MCF 10A (cell line): ENCODE data around the gene GXYLT2. TPM values are rescaled to one million over a fixed set of nuclear protein-coding genes. Genes with fewer than 3 reads are reported as not detected.

Source experiments
- BruUV-seq: library from RNA; stranded (reverse); fragments of 400-500 nt; replicated peaks from 2 replicates; lab custom pipeline; 2021; lab: Mats Ljungman, UMichigan
- CTCF ChIA-PET: fragments of 300-600 bp; sonication (Branson Sonifier 250); formaldehyde crosslinking; extraction: SDS; loops from one replicate; lab custom pipeline; 2021; ENCODE audit warnings: antibody characterized with exemption, inconsistent platforms; lab: Yijun Ruan, JAX
- POLR2A ChIA-PET: fragments of 300-600, 350-650 bp; sonication (Branson Sonifier 250); formaldehyde crosslinking; extraction: SDS; loops from one replicate; lab custom pipeline; 2020; ENCODE audit warnings: antibody characterized with exemption, inconsistent platforms; lab: Yijun Ruan, JAX
- DNase-seq: peaks from one replicate; pipeline ENCODE4 v3.0.0-alpha.2; 2018; ENCODE audit not compliant: unreplicated experiment
- H3K27ac Mint-ChIP-seq: one replicate; pipeline ENCODE4 v1.8.0; 2022; ENCODE audit warnings: mild to moderate bottlenecking, low read depth, mixed read lengths; ENCODE audit not compliant: unreplicated experiment
- H3K27me3 Mint-ChIP-seq: one replicate; pipeline ENCODE4 v1.8.0; 2022; ENCODE audit warnings: mixed read lengths; ENCODE audit not compliant: insufficient read depth, unreplicated experiment
- H3K36me3 Mint-ChIP-seq: one replicate; pipeline ENCODE4 v1.8.0; 2022; ENCODE audit warnings: mild to moderate bottlenecking, moderate library complexity, mixed read lengths; ENCODE audit not compliant: insufficient read depth, unreplicated experiment
- H3K4me1 Mint-ChIP-seq: one replicate; pipeline ENCODE4 v1.8.0; 2022; ENCODE audit warnings: mixed read lengths; ENCODE audit not compliant: insufficient read depth, unreplicated experiment
- H3K4me3 Mint-ChIP-seq: one replicate; pipeline ENCODE4 v1.8.0; 2022; ENCODE audit warnings: mild to moderate bottlenecking, moderate library complexity, mixed read lengths; ENCODE audit not compliant: unreplicated experiment
- H3K9me3 Mint-ChIP-seq: one replicate; pipeline ENCODE4 v1.8.0; 2022; ENCODE audit warnings: mixed read lengths; ENCODE audit not compliant: unreplicated experiment
- intact Hi-C: fragments of 100-400 bp; cut with micrococcal nuclease; formaldehyde crosslinking; loops from 2 replicates; pipeline ENCODE4 v1.14.1; 2022
- total RNA-seq: library from RNA; stranded (reverse); gene quantifications from 2 replicates; pipeline ENCODE4 v1.2.3, GENCODE V29; 2022
- TF ChIP-seq, protein P1 (sequence below): fragments of 200-600 bp; IDR thresholded peaks from one replicate; pipeline ENCODE4 v1.8.0; 2022; ENCODE audit warnings: antibody characterized with exemption, mild to moderate bottlenecking; ENCODE audit not compliant: unreplicated experiment

GXYLT2 gene
- total RNA-seq, 1 experiment from 2014 or later: 3.9 TPM

GRCh38 chr3:72968266-72968664 is 80.4 kb downstream of the GXYLT2 start:
- H3K4me1 Mint-ChIP-seq: peaks cover 4% of the 10 kb centered on the region
- TF ChIP-seq, protein P1, sequence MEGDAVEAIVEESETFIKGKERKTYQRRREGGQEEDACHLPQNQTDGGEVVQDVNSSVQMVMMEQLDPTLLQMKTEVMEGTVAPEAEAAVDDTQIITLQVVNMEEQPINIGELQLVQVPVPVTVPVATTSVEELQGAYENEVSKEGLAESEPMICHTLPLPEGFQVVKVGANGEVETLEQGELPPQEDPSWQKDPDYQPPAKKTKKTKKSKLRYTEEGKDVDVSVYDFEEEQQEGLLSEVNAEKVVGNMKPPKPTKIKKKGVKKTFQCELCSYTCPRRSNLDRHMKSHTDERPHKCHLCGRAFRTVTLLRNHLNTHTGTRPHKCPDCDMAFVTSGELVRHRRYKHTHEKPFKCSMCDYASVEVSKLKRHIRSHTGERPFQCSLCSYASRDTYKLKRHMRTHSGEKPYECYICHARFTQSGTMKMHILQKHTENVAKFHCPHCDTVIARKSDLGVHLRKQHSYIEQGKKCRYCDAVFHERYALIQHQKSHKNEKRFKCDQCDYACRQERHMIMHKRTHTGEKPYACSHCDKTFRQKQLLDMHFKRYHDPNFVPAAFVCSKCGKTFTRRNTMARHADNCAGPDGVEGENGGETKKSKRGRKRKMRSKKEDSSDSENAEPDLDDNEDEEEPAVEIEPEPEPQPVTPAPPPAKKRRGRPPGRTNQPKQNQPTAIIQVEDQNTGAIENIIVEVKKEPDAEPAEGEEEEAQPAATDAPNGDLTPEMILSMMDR: no peak
- CTCF ChIA-PET: no interaction called here
- peaks cover 17% of the 10 kb centered on the region for H3K36me3 Mint-ChIP-seq
- no peaks in the 10 kb centered on the region for H3K9me3 Mint-ChIP-seq
- no peak overlapping the region for H3K4me3 Mint-ChIP-seq
- no peaks in the 10 kb centered on the region for H3K27me3 Mint-ChIP-seq
- DNase-seq: no peak
- intact Hi-C loops: no loop called here
- POLR2A ChIA-PET: no interaction called here
- no peak overlapping the region for H3K27ac Mint-ChIP-seq
- BruUV-seq: no TSS peak

GRCh38 chr3:72969766-72970165 is 81.9 kb downstream of the GXYLT2 start:
- BruUV-seq: no TSS peak
- intact Hi-C loops: no loop called here
- POLR2A ChIA-PET: no interaction called here
- TF ChIP-seq, protein P1: no peak
- Mint-ChIP-seq H3K27ac (no peak overlapping the region), H3K27me3 (no peaks in the 10 kb centered on the region), H3K36me3 (peaks cover 17% of the 10 kb centered on the region), H3K4me3 (no peak overlapping the region), H3K4me1 (peaks cover 6% of the 10 kb centered on the region), H3K9me3 (no peaks in the 10 kb centered on the region)
- no peak for DNase-seq
- CTCF ChIA-PET: no interaction called here

GRCh38 chr3:72970942-72971341 is 83.1 kb downstream of the GXYLT2 start:
- TF ChIP-seq, protein P1: no peak
- H3K27me3 Mint-ChIP-seq: no peaks in the 10 kb centered on the region
- peaks cover 17% of the 10 kb centered on the region for H3K36me3 Mint-ChIP-seq
- H3K27ac Mint-ChIP-seq: no peak overlapping the region
- no peaks in the 10 kb centered on the region for H3K9me3 Mint-ChIP-seq
- ChIA-PET CTCF (no interaction called here), POLR2A (no interaction called here)
- no peak overlapping the region for H3K4me3 Mint-ChIP-seq
- DNase-seq: no peak
- BruUV-seq: no TSS peak
- peaks cover 6% of the 10 kb centered on the region for H3K4me1 Mint-ChIP-seq
- intact Hi-C loops: no loop called here

- Mint-ChIP-seq H3K27ac (no peak overlapping the region), H3K4me1 (peaks cover 6% of the 10 kb centered on the region), H3K4me3 (no peak overlapping the region), H3K9me3 (no peaks in the 10 kb centered on the region), H3K27me3 (no peaks in the 10 kb centered on the region), H3K36me3 (peaks cover 17% of the 10 kb centered on the region)
- DNase-seq: no peak
- ChIA-PET POLR2A (no interaction called here), CTCF (interaction anchor here (0.6 kb wide), 2 partner anchors 33 to 77 kb away, joined by 4 read pairs; no protein-coding TSS in a partner anchor)
- intact Hi-C loops: no loop called here
- BruUV-seq: no TSS peak
- TF ChIP-seq, protein P1: no peak
Observed at GRCh38 chr3:72972706-72973030, 84.8 kb downstream of the GXYLT2 start.
